Uterus (tissue), 4 donors: ENCODE data around the gene HIPK2. TPM values are rescaled to one million over a fixed set of nuclear protein-coding genes. Genes with fewer than 3 reads are reported as not detected.

ENCODE experiments used
- DNase-seq, 2 donors: peaks; one replicate each; pipeline ENCODE4 v3.0.0-alpha.2; 2019 to 2020
- H3K27ac ChIP-seq, 2 donors: fragments of 200-600 bp; sonication (generic); 1 replicate in 1 of 2; 2 replicates in 1 of 2; pipeline ENCODE4 v1.5.1; 2016 to 2018
- H3K27me3 ChIP-seq, 2 donors: fragments of 200-600 bp; sonication (generic); one replicate each; pipeline ENCODE4 v1.5.1; 2018 to 2019; ENCODE audit warnings: control low read depth in 1 of 2
- H3K36me3 ChIP-seq, 2 donors: fragments of 200-600 bp; sonication (generic); one replicate each; pipeline ENCODE4 v1.5.1; 2019; ENCODE audit warnings: control low read depth in 1 of 2
- H3K4me1 ChIP-seq, 2 donors: fragments of 200-600 bp; sonication (generic); one replicate each; pipeline ENCODE4 v1.5.1; 2018 to 2019; ENCODE audit warnings: control low read depth in 1 of 2
- H3K4me3 ChIP-seq, 2 donors: fragments of 200-600 bp; sonication (generic); 1 replicate in 1 of 2; 2 replicates in 1 of 2; pipeline ENCODE4 v1.5.1; 2018 to 2019; ENCODE audit warnings: mild to moderate bottlenecking in 1 of 2
- H3K9me3 ChIP-seq, 2 donors: fragments of 200-600 bp; sonication (generic); one replicate each; pipeline ENCODE4 v1.5.1; 2019; ENCODE audit warnings: control low read depth in 1 of 2
- CTCF ChIP-seq, 4 experiments: fragments of 200-600 bp in 2 of 4; fragments of 450-650 bp in 2 of 4; sonication (generic) in 2 of 4; IDR thresholded peaks; one replicate each; pipeline ENCODE4 v1.5.1; 2016 to 2019; ENCODE audit warnings: antibody characterized with exemption in 4 of 4, mild to moderate bottlenecking in 2 of 4, moderate library complexity in 1 of 4
- POLR2A ChIP-seq, 2 donors: fragments of 450-650 bp; IDR thresholded peaks; one replicate each; pipeline ENCODE4 v1.6.1; 2016; ENCODE audit warnings: antibody characterized with exemption in 2 of 2, mild to moderate bottlenecking in 1 of 2, moderate library complexity in 1 of 2
- intact Hi-C: fragments of 100-400 bp; cut with DNase I; formaldehyde crosslinking; loops from one replicate; pipeline ENCODE4 v1.15.1; 2023; ENCODE audit warnings: low total_unique reads
- total RNA-seq, 4 donors: library from RNA; depleted of rRNA in 3 of 4; stranded (reverse); fragments of >200 nt in 3 of 4; gene quantifications; one replicate each; pipeline versions ENCODE4 v1.1.0 to v1.2.4, GENCODE V29; 2014 to 2023
- donor health status: DM: yes; HTN: yes; CAD: no.

The HIPK2 gene
- total RNA-seq, 4 donors from 2014 or later, result 9.4 to 65.8 (median 19.2) TPM

DNA sequence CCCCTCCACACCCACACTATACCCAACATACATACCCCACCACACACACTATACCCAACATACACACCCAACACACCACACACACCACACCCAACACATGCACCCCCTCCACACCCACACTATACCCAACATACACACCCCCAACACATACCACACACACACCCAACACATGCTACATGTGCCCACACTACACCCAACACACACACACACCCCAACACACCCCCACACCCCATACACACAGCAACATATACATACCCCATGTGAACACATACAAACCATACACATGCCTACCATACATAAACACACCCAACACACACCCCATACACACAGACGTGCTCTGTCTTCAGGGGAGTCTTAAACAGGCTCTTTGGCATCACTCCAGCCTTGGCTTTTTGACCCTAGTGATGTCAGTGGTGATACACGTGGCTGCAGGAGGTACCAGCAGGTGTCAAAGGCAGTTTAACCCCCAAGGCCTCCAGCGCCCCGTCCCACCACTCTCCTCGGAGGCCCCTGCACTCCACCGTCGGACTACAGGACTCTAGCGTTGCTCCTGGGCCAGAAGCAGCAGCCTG, 73.4 kb downstream of the HIPK2 start:
- intact Hi-C loops, result no loop called here
- Histone ChIP-seq H3K36me3 (no peaks in the 10 kb centered on the region), H3K27ac (no peak overlapping the region), H3K27me3 (no peaks in the 10 kb centered on the region), H3K4me3 (no peak overlapping the region), H3K9me3 (no peaks in the 10 kb centered on the region), H3K4me1 (no peaks in the 10 kb centered on the region)
- no peak for DNase-seq
- TF ChIP-seq CTCF (IDR thresholded peaks at IDR 0.05) (no peak), POLR2A (IDR thresholded peaks at IDR 0.05) (no peak)

DNA sequence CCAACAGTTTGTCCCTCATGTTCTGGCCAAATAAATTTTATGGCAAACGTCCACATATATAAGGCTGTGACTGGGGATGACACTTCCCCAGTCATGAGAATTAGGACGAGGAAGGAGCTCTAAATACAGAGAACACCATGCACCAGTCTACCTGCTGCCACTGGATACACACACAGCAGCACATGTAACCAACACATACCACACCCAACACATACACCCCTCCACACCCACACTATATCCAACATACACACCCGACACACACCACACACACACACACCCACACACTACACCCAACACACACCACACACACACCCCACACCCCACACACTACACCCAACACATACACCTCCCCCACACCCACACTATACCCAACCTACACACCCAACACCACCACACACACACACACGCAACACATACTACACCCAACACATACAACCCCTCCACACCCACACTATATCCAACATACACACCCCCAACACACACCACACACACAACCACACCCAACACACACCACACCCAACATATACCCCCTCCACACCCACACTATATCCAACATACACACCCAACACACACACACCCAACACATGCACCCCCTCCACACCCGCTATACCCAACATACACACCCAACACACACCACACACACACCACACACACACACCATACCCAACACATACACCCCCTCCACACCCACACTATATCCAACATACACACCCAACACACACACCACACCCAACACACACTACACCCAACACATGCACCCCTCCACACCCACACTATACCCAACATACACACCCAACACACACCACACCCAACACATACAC, 74.1 kb downstream of the HIPK2 start:
- Histone ChIP-seq H3K27ac (peak overlapping the region in 1 of 2 donors; percentile 8), H3K4me3 (no peak overlapping the region), H3K4me1 (no peaks in the 10 kb centered on the region), H3K9me3 (no peaks in the 10 kb centered on the region), H3K36me3 (no peaks in the 10 kb centered on the region), H3K27me3 (no peaks in the 10 kb centered on the region)
- intact Hi-C loops, result no loop called here
- DNase-seq, result no peak
- TF ChIP-seq CTCF (IDR thresholded peaks at IDR 0.05) (no peak), POLR2A (IDR thresholded peaks at IDR 0.05) (no peak)

GRCh38 chr7:139702811-139703486, 74.8 kb downstream of the HIPK2 start:
- Histone ChIP-seq H3K27ac (peak overlapping the region; percentile 8 to 13), H3K36me3 (no peaks in the 10 kb centered on the region), H3K4me3 (no peak overlapping the region), H3K9me3 (no peaks in the 10 kb centered on the region), H3K27me3 (no peaks in the 10 kb centered on the region), H3K4me1 (no peaks in the 10 kb centered on the region)
- intact Hi-C loops, result no loop called here
- DNase-seq, result no peak
- TF ChIP-seq POLR2A (IDR thresholded peaks at IDR 0.05) (no peak), CTCF (IDR thresholded peaks at IDR 0.05) (no peak)

- no peak for TF ChIP-seq CTCF (IDR thresholded peaks at IDR 0.05)
Observed at GRCh38 chr7:139702313-139702731, 75.5 kb downstream of the HIPK2 start.

GRCh38 chr7:139701908-139702307, 75.9 kb downstream of the HIPK2 start:
- no peaks in the 10 kb centered on the region for H3K27me3 ChIP-seq
- H3K4me3 ChIP-seq, result no peak overlapping the region
- DNase-seq, result no peak
- no peaks in the 10 kb centered on the region for H3K36me3 ChIP-seq
- no peaks in the 10 kb centered on the region for H3K4me1 ChIP-seq
- TF ChIP-seq POLR2A (IDR thresholded peaks at IDR 0.05), result no peak
- no peak for TF ChIP-seq CTCF (IDR thresholded peaks at IDR 0.05)
- H3K9me3 ChIP-seq, result no peaks in the 10 kb centered on the region
- no peak overlapping the region for H3K27ac ChIP-seq
- intact Hi-C loops, result no loop called here

More at GRCh38 chr7:139702313-139702731, 75.5 kb downstream of the HIPK2 start:
- no peaks in the 10 kb centered on the region for H3K27me3 ChIP-seq
- H3K4me3 ChIP-seq, result no peak overlapping the region
- no peaks in the 10 kb centered on the region for H3K36me3 ChIP-seq
- intact Hi-C loops, result no loop called here
- H3K27ac ChIP-seq, result peak overlapping the region in 1 of 2 donors; percentile 13
- H3K9me3 ChIP-seq, result no peaks in the 10 kb centered on the region
- no peak for DNase-seq
- no peaks in the 10 kb centered on the region for H3K4me1 ChIP-seq
